Stimulated activated CD4-positive, alpha-beta T cell treated with anti-CD3 and anti-CD28 coated beads, Interleukin-15, amount 100 ng/mL, for 48 hours (primary cell): Measurements from ENCODE around the gene CTDP1.

Experiments used
- DNase-seq, 2 donors: peaks; one replicate each; pipeline ENCODE4 v3.0.0-alpha.2; 2020; ENCODE audit warnings: low read depth in 2 of 2

Gene CTDP1

GRCh38 chr18:79784071-79784913 lies 104.7 kb downstream of the CTDP1 start:
- DNase-seq: no peak

GRCh38 chr18:79784965-79785770 lies 105.6 kb downstream of the CTDP1 start:
- DNase-seq: no peak

GRCh38 chr18:79785831-79786230 lies 106.2 kb downstream of the CTDP1 start:
- DNase-seq: no peak

GRCh38 chr18:79786304-79786703 lies 106.7 kb downstream of the CTDP1 start:
- no peak for DNase-seq

- no peak for DNase-seq
These were observed 107.4 kb downstream of the CTDP1 start for GRCh38 chr18:79786786-79787526.

GRCh38 chr18:79787527-79787864 lies 107.9 kb downstream of the CTDP1 start:
- DNase-seq: no peak

- no peak for DNase-seq
These were observed 108.5 kb downstream of the CTDP1 start for GRCh38 chr18:79787865-79788733.

GRCh38 chr18:79788734-79789085 lies 109.1 kb downstream of the CTDP1 start:
- DNase-seq: no peak

GRCh38 chr18:79789091-79789891 lies 109.7 kb downstream of the CTDP1 start:
- no peak for DNase-seq

GRCh38 chr18:79789901-79790890 lies 110.6 kb downstream of the CTDP1 start:
- DNase-seq: no peak

GRCh38 chr18:79790996-79791972 lies 111.7 kb downstream of the CTDP1 start:
- no peak for DNase-seq

- DNase-seq: no peak
These were observed 112.7 kb downstream of the CTDP1 start for GRCh38 chr18:79792096-79792987.

GRCh38 chr18:79792988-79793355 lies 113.4 kb downstream of the CTDP1 start:
- no peak for DNase-seq

GRCh38 chr18:79794846-79795245 lies 115.2 kb downstream of the CTDP1 start:
- DNase-seq: no peak

- DNase-seq: no peak
These were observed 115.8 kb downstream of the CTDP1 start for GRCh38 chr18:79795446-79795845.

- no peak for DNase-seq
These were observed 116.4 kb downstream of the CTDP1 start for GRCh38 chr18:79796016-79796415.
